Thymus (tissue), 11 donors: ENCODE data around the gene APOC3. TPM values are rescaled to one million over a fixed set of nuclear protein-coding genes. Genes with fewer than 3 reads are reported as not detected.
"Not testable (repeated sequence)": the region's sequence is repeated elsewhere in the genome, so short reads cannot be mapped to it uniquely, and the experiment has no call there.

Experiments
- DNase-seq, 9 donors: peaks; one replicate each; pipeline ENCODE4 v3.0.0-alpha.2; 2013; ENCODE audit warnings: low spot score in 9 of 9, low read depth in 6 of 9, missing footprints in 1 of 9
- H3K27ac ChIP-seq, 2 donors: one replicate each; pipeline ENCODE4 v1.5.1; 2013; ENCODE audit warnings: control low read depth in 1 of 2, low read depth in 1 of 2, low read length in 1 of 2, mild to moderate bottlenecking in 1 of 2, moderate library complexity in 1 of 2
- H3K27me3 ChIP-seq, 2 donors: one replicate each; pipeline ENCODE4 v1.5.1; 2013; ENCODE audit warnings: low read length in 1 of 2; ENCODE audit not compliant: control insufficient read depth in 2 of 2, insufficient read depth in 1 of 2
- H3K36me3 ChIP-seq, 2 donors: one replicate each; pipeline ENCODE4 v1.5.1; 2013; ENCODE audit warnings: low read length in 1 of 2, mild to moderate bottlenecking in 1 of 2, moderate library complexity in 1 of 2; ENCODE audit not compliant: control insufficient read depth in 2 of 2, insufficient read depth in 2 of 2
- H3K4me1 ChIP-seq, 2 donors: one replicate each; pipeline ENCODE4 v1.5.1; 2013; ENCODE audit warnings: low read length in 2 of 2; ENCODE audit not compliant: control insufficient read depth in 2 of 2, insufficient read depth in 2 of 2
- H3K4me3 ChIP-seq, 2 donors: one replicate each; pipeline ENCODE4 v1.5.1; 2013; ENCODE audit warnings: low read length in 2 of 2, control low read depth in 1 of 2, mild to moderate bottlenecking in 1 of 2
- H3K9me3 ChIP-seq, 2 donors: one replicate each; pipeline ENCODE4 v1.5.1; 2013; ENCODE audit warnings: low read length in 1 of 2, mild to moderate bottlenecking in 1 of 2; ENCODE audit not compliant: control insufficient read depth in 2 of 2, insufficient read depth in 1 of 2
- WGBS: extraction: QIAGEN DNeasy Blood & Tissue Kit; methylation state at CpG from one replicate; pipeline ENCODE4 v1.1.7; 2013; 5-methylcytosine and 5-hydroxymethylcytosine counted together
- polyA plus RNA-seq: library from polyadenylated mRNA; stranded (reverse); fragments of 200-250 nt; gene quantifications from one replicate; pipeline ENCODE4 v1.2.3, GENCODE V29; 2013
- total RNA-seq: library from RNA; stranded (reverse); fragments of 120-200 nt; gene quantifications from one replicate; pipeline ENCODE4 v1.2.4, GENCODE V29; 2013
- donor health status: healthy.

APOC3 gene
- total and polyA plus RNA-seq, 2 donors: 1.1 to 9.8 TPM

GRCh38 chr11:116797816-116798215 is 31.9 kb upstream of the APOC3 start:
- DNase-seq: no peak
- no peak overlapping the region for H3K27ac ChIP-seq
- no peak overlapping the region for H3K4me3 ChIP-seq
- no peaks in the 10 kb centered on the region for H3K36me3 ChIP-seq
- 97% methylated on average over 5 of the region's 5 CpGs for WGBS
- no peaks in the 10 kb centered on the region for H3K4me1 ChIP-seq
- H3K27me3 ChIP-seq: no peaks in the 10 kb centered on the region
- no peaks in the 10 kb centered on the region for H3K9me3 ChIP-seq

DNA sequence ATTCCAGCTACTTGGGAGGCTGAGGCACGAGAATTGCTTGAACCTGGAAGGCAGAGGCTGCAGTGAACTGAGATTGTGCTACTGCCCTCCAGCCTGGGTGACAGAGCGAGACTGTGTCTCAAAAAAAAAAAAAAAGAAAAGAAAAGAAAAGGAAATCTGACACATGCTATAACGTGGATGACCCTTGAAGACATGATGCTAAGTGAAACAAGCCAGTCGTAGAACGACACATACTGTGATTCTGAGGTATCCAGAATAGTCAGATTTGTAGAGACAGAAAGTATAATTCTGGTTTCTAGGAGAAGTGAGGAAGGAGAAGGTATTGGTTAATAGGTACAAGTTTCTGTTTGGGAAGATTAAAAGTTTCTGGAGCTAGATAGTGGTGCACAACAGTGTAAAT is 31.3 kb upstream of the APOC3 start:
- Histone ChIP-seq H3K36me3 (no peaks in the 10 kb centered on the region), H3K27ac (no peak overlapping the region), H3K9me3 (no peaks in the 10 kb centered on the region), H3K27me3 (no peaks in the 10 kb centered on the region), H3K4me1 (no peaks in the 10 kb centered on the region), H3K4me3 (no peak overlapping the region)
- WGBS: 91% methylated on average over 5 of the region's 5 CpGs
- no peak for DNase-seq

DNA sequence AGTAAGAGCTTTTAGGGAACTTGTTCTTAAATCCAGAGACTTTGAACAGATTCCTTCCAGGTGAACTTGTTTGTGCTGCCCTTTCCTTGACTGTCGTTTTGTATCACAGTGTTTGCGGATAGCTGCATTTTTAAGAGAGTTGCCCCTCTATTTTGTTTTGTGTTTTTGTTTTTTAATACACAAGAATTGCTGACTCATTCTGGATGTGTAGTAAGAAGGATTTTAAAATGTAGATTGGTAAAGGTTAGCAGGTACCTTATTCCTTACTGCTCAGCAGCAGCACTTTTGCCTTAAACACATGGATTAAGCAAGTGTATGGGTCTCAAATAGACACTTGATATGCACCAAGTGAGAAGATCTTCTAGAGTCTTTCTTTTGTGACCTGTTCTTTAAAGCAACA is 29.1 kb upstream of the APOC3 start:
- Histone ChIP-seq H3K27me3 (no peaks in the 10 kb centered on the region), H3K4me1 (no peaks in the 10 kb centered on the region), H3K27ac (no peak overlapping the region), H3K36me3 (no peaks in the 10 kb centered on the region), H3K9me3 (no peaks in the 10 kb centered on the region), H3K4me3 (no peak overlapping the region)
- no peak for DNase-seq
- 99% methylated on average over 2 of the region's 2 CpGs for WGBS

DNA sequence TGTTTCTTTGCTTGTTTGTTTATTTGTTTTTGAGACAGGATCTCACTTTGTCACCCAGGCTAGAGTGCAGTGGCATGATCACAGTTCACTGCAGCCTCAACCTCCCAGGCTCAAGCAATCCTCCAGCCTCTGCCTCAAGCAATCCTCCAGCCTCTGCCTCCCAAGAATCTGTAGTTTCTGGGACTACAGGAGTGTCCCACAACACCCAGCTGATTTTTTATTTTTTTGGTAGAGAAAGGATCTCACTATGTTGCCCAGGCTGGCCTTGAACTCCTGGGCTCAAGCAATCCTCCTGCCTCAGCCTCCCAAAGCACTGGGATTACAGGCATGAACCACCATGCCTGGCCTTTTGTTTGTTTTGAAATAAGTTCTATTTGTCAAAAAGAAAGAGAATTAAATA is 28.0 kb upstream of the APOC3 start:
- H3K36me3 ChIP-seq, H3K4me3 ChIP-seq, H3K27me3 ChIP-seq, H3K27ac ChIP-seq, H3K4me1 ChIP-seq, H3K9me3 ChIP-seq, DNase-seq: not testable (repeated sequence)

DNA sequence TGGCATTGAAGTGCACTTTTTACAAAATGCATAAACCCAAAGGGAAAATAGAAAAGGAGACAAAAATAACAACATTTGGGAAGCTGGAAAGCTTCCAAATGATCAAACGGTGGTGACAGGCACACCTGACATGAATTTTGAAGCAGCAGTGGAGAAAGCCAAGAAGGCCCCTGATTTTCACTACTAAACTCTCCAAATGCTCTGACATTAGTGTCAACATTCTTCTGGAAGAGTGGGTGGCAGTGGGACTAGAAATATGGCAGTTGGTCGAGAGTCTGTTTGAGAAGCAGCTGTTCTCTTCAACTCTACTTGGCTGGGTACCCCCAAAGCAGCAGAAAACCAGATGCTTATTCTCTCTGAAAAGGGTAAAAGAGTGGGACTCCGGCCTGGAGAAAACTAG is 25.7 kb upstream of the APOC3 start:
- H3K4me1 ChIP-seq: no peaks in the 10 kb centered on the region
- no peak for DNase-seq
- H3K9me3 ChIP-seq: no peaks in the 10 kb centered on the region
- H3K27me3 ChIP-seq: no peaks in the 10 kb centered on the region
- WGBS: 80% methylated on average over 3 of the region's 3 CpGs
- no peak overlapping the region for H3K27ac ChIP-seq
- no peaks in the 10 kb centered on the region for H3K36me3 ChIP-seq
- H3K4me3 ChIP-seq: no peak overlapping the region

DNA sequence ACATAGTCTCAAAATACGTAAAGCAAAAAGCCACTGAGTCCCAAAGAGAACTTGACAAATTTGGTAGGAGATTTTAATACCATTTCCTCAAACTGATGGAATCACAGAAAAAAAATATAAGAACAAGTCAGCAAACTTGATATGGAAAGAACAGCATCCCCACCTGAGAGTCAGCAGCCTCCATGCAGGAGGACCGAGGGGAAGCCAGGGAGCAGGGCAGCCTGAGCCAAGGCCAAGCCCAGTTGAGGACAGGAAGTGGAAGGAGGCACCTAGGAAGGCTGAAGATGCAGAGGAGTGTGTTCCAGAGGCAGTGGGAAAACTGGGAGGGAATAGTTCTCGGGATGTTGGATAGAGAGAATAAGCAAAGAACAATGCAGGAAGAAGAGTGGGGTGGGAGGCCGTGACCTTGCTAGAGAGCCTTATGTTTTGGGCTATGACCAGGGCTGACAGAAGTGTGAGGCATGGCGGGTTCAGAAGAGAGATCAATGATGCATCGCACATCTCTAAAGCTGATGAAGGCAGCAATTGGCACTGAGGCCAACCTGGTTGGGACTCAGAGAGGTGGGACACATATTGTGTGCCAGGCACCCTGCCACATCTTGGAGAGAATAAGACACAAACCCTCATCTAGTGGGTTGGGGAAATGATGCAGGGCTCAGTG is 22.0 kb upstream of the APOC3 start:
- WGBS: 98% methylated on average over 6 of the region's 6 CpGs
- H3K27me3 ChIP-seq: no peaks in the 10 kb centered on the region
- no peaks in the 10 kb centered on the region for H3K36me3 ChIP-seq
- H3K9me3 ChIP-seq: no peaks in the 10 kb centered on the region
- no peaks in the 10 kb centered on the region for H3K4me1 ChIP-seq
- DNase-seq: no peak
- no peak overlapping the region for H3K27ac ChIP-seq
- no peak overlapping the region for H3K4me3 ChIP-seq

GRCh38 chr11:116808262-116809175 is 21.2 kb upstream of the APOC3 start:
- no peak overlapping the region for H3K27ac ChIP-seq
- H3K9me3 ChIP-seq: no peaks in the 10 kb centered on the region
- H3K36me3 ChIP-seq: no peaks in the 10 kb centered on the region
- H3K4me3 ChIP-seq: no peak overlapping the region
- H3K4me1 ChIP-seq: no peaks in the 10 kb centered on the region
- no peak for DNase-seq
- H3K27me3 ChIP-seq: no peaks in the 10 kb centered on the region
- 92% methylated on average over 14 of the region's 14 CpGs for WGBS

DNA sequence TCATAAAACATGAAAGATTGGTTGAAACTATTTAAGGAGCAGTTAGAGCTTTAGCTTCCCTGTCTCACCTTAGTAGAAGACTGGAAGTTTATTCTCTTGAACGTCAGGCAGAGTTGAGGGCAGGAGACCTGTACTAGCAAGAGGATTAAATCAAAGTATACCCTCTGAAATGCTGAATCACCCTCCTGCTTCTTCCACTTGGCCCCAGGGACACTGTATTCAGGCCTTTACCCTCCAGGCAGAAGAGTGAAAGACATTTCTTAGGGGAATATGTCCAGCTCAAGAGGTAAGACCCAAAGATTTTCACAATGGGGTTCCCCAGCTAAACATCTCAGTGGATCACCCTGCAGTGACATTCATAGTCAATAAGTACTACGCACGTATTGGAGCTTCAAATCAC is 18.5 kb upstream of the APOC3 start:
- DNase-seq: no peak
- Histone ChIP-seq H3K4me1 (no peaks in the 10 kb centered on the region), H3K36me3 (no peaks in the 10 kb centered on the region), H3K9me3 (no peaks in the 10 kb centered on the region), H3K27me3 (no peaks in the 10 kb centered on the region), H3K27ac (no peak overlapping the region), H3K4me3 (no peak overlapping the region)
- 90% methylated on average over 3 of the region's 3 CpGs for WGBS

- Histone ChIP-seq H3K36me3 (no peaks in the 10 kb centered on the region), H3K4me3 (no peak overlapping the region), H3K27ac (no peak overlapping the region), H3K4me1 (no peaks in the 10 kb centered on the region), H3K9me3 (no peaks in the 10 kb centered on the region), H3K27me3 (no peaks in the 10 kb centered on the region)
- no peak for DNase-seq
- WGBS: 85% methylated on average over 4 of the region's 4 CpGs
Observed at GRCh38 chr11:116812109-116812508, 17.6 kb upstream of the APOC3 start.
